SKM-1 treated with dmso at 0.1 percent for 144 hours (cell line): ENCODE results near the gene RBBP4.
A peak's percentile ranks its signal among the peaks of the same experiment; 100 is the strongest.
"Not testable (repeated sequence)": the region's sequence is repeated elsewhere in the genome, so short reads cannot be mapped to it uniquely, and the experiment has no call there.

Experiments
- DNase-seq: peaks from one replicate; lab custom pipeline; 2025; ENCODE audit not compliant: unreplicated experiment; lab: John Stamatoyannopoulos, UW

RBBP4 gene

GRCh38 chr1:32693455-32694174 is 42.6 kb downstream of the RBBP4 start:
- DNase-seq: no peak

- peak; percentile 68 for DNase-seq
Measured at GRCh38 chr1:32695098-32695904, 44.3 kb downstream of the RBBP4 start.

GRCh38 chr1:32696041-32696440 is 45.0 kb downstream of the RBBP4 start:
- DNase-seq: no peak

- DNase-seq: not testable (repeated sequence)
Measured at GRCh38 chr1:32696996-32697395, 46.0 kb downstream of the RBBP4 start.

GRCh38 chr1:32701421-32701911 is 50.5 kb downstream of the RBBP4 start:
- no peak for DNase-seq

GRCh38 chr1:32701951-32702598 is 51.1 kb downstream of the RBBP4 start:
- no peak for DNase-seq

GRCh38 chr1:32702599-32703478 is 51.8 kb downstream of the RBBP4 start, which contains the start of gene SYNC:
Gene SYNC, minus strand, starts transcription at chr1:32702770. Its CDS starts 110 bp downstream, at chr1:32702660.
- DNase-seq: no peak

GRCh38 chr1:32703479-32704291 is 52.7 kb downstream of the RBBP4 start:
- no peak for DNase-seq

GRCh38 chr1:32705516-32705915 is 54.5 kb downstream of the RBBP4 start:
- DNase-seq: no peak

- no peak for DNase-seq
Measured at GRCh38 chr1:32706491-32706890, 55.5 kb downstream of the RBBP4 start.

- DNase-seq: no peak
Measured at GRCh38 chr1:32709075-32709474, 58.1 kb downstream of the RBBP4 start.

- no peak for DNase-seq
Measured at GRCh38 chr1:32709476-32709875, 58.5 kb downstream of the RBBP4 start.

GRCh38 chr1:32711221-32711620 is 60.2 kb downstream of the RBBP4 start:
- DNase-seq: peak; percentile 52

GRCh38 chr1:32713081-32713480 is 62.1 kb downstream of the RBBP4 start:
- no peak for DNase-seq

- DNase-seq: no peak
Measured at GRCh38 chr1:32714277-32714676, 63.3 kb downstream of the RBBP4 start.

- no peak for DNase-seq
Measured at GRCh38 chr1:32715901-32716311, 64.9 kb downstream of the RBBP4 start.

- peak; percentile 22 for DNase-seq
Measured at GRCh38 chr1:32716312-32717148, 65.5 kb downstream of the RBBP4 start.

GRCh38 chr1:32717503-32717902 is 66.5 kb downstream of the RBBP4 start:
- DNase-seq: no peak

- DNase-seq: no peak
Measured at GRCh38 chr1:32718036-32718435, 67.0 kb downstream of the RBBP4 start.
